Liver (tissue), 9 donors: ENCODE measurements around the gene ATXN8OS. TPM values are rescaled to one million over a fixed set of nuclear protein-coding genes. Genes with fewer than 3 reads are reported as not detected.
"Not testable (repeated sequence)": the region's sequence is repeated elsewhere in the genome, so short reads cannot be mapped to it uniquely, and the experiment has no call there.

Experiments used
- DNase-seq: peaks from one replicate; pipeline ENCODE4 v3.0.0-alpha.2; 2017; ENCODE audit warnings: low spot score
- H3K27ac ChIP-seq, 2 donors: one replicate each; pipeline ENCODE4 v1.7.0; 2013; ENCODE audit warnings: inconsistent platforms in 2 of 2, low read length in 2 of 2, control low read depth in 1 of 2, low read depth in 1 of 2, mild to moderate bottlenecking in 1 of 2
- H3K27me3 ChIP-seq, 4 donors: one replicate each; pipeline versions ENCODE4 v1.6.1 to v1.7.0; 2013; ENCODE audit warnings: low read length in 3 of 4, inconsistent platforms in 1 of 4, mild to moderate bottlenecking in 1 of 4, moderate library complexity in 1 of 4; ENCODE audit not compliant: control insufficient read depth in 4 of 4, insufficient read depth in 4 of 4
- H3K36me3 ChIP-seq, 4 donors: one replicate each; pipeline versions ENCODE4 v1.6.1 to v1.7.0; 2013; ENCODE audit warnings: low read length in 3 of 4, mild to moderate bottlenecking in 3 of 4, low read depth in 1 of 4, moderate library complexity in 1 of 4; ENCODE audit not compliant: control insufficient read depth in 4 of 4, insufficient read depth in 3 of 4
- H3K4me1 ChIP-seq, 4 donors: one replicate each; pipeline versions ENCODE4 v1.6.1 to v1.7.0; 2013; ENCODE audit warnings: low read length in 3 of 4, mild to moderate bottlenecking in 3 of 4, moderate library complexity in 1 of 4; ENCODE audit not compliant: control insufficient read depth in 4 of 4, insufficient read depth in 4 of 4
- H3K4me3 ChIP-seq, 3 donors: one replicate each; pipeline versions ENCODE4 v1.6.1 to v1.7.0; 2013; ENCODE audit warnings: low read length in 3 of 3, control low read depth in 1 of 3, low read depth in 1 of 3, mild to moderate bottlenecking in 1 of 3
- H3K9ac ChIP-seq, 2 donors: one replicate each; pipeline ENCODE4 v1.7.0; 2013; ENCODE audit warnings: low read length in 2 of 2, mild to moderate bottlenecking in 2 of 2, moderate library complexity in 2 of 2, control low read depth in 1 of 2, low read depth in 1 of 2
- H3K9me3 ChIP-seq, 4 donors: one replicate each; pipeline versions ENCODE4 v1.6.1 to v1.7.0; 2013; ENCODE audit warnings: low read length in 3 of 4; ENCODE audit not compliant: control insufficient read depth in 4 of 4
- EGR1 ChIP-seq, 2 donors: IDR thresholded peaks; 2 replicates each; pipeline ENCODE4 v1.6.1; 2016 to 2018; ENCODE audit warnings: antibody characterized with exemption in 2 of 2, low read depth in 2 of 2
- GABPA ChIP-seq, 2 donors: IDR thresholded peaks in 1 of 2; conservative IDR thresholded peaks in 1 of 2; 2 replicates each; pipeline ENCODE4 v1.6.1; 2016; ENCODE audit warnings: antibody characterized with exemption in 2 of 2, mild to moderate bottlenecking in 1 of 2, moderate library complexity in 1 of 2
- JUND ChIP-seq, 2 donors: IDR thresholded peaks; 2 replicates each; pipeline ENCODE4 v1.6.1; 2016; ENCODE audit warnings: antibody characterized with exemption in 2 of 2
- RAD21 ChIP-seq, 2 donors: IDR thresholded peaks; 2 replicates each; pipeline ENCODE4 v1.6.1; 2016; ENCODE audit warnings: antibody characterized with exemption in 2 of 2, mild to moderate bottlenecking in 2 of 2
- TAF1 ChIP-seq: conservative IDR thresholded peaks from 2 replicates; pipeline ENCODE4 v1.6.1; 2016; ENCODE audit warnings: antibody characterized with exemption, mild to moderate bottlenecking
- WGBS: extraction: QIAGEN DNeasy Blood & Tissue Kit; methylation state at CpG from one replicate; pipeline ENCODE4 v1.1.7; 2013; 5-methylcytosine and 5-hydroxymethylcytosine counted together
- polyA plus RNA-seq, 2 donors: library from polyadenylated mRNA; stranded (reverse) in 1 of 2; unstranded in 1 of 2; fragments of 200-250 nt in 1 of 2; fragments of >200 nt in 1 of 2; fragmentation: Nextera tagmentation in 1 of 2; extraction: Ambion mirVana in 1 of 2; gene quantifications; one replicate each; pipeline versions ENCODE4 v1.2.1 to v1.2.3, GENCODE V29; 2013 to 2015
- total RNA-seq, 2 donors: library from RNA; depleted of rRNA; stranded (reverse); fragments of >200 nt; gene quantifications; one replicate each; pipeline ENCODE4 v1.2.3, GENCODE V29; 2014
- TF ChIP-seq, protein P1 (sequence below): IDR thresholded peaks from 2 replicates; pipeline ENCODE4 v1.6.1; 2016; ENCODE audit warnings: antibody characterized with exemption
- TF ChIP-seq, protein P2 (sequence below): IDR thresholded peaks from 2 replicates; pipeline ENCODE4 v1.6.1; 2016; ENCODE audit warnings: antibody characterized with exemption, mild to moderate bottlenecking
- TF ChIP-seq, protein P3 (sequence below): IDR thresholded peaks from 2 replicates; pipeline ENCODE4 v1.6.1; 2016; ENCODE audit warnings: antibody characterized with exemption
- TF ChIP-seq, protein P4 (sequence below): IDR thresholded peaks from 2 replicates; pipeline ENCODE4 v1.6.1; 2016; ENCODE audit warnings: antibody characterized with exemption
- TF ChIP-seq, protein P5 (sequence below): fragments of 150-350 bp; IDR thresholded peaks from 2 replicates; pipeline ENCODE4 v1.5.1; 2017; ENCODE audit warnings: improper control_type of control experiment, low read depth, low read length; ENCODE audit not compliant: missing input control
- donor health status: healthy.
- donor health status: healthy.
- donor health status: healthy.
- donor health status: healthy.
- donor health status: healthy.

The ATXN8OS gene
- total and polyA plus RNA-seq, 4 donors: not detected

DNA sequence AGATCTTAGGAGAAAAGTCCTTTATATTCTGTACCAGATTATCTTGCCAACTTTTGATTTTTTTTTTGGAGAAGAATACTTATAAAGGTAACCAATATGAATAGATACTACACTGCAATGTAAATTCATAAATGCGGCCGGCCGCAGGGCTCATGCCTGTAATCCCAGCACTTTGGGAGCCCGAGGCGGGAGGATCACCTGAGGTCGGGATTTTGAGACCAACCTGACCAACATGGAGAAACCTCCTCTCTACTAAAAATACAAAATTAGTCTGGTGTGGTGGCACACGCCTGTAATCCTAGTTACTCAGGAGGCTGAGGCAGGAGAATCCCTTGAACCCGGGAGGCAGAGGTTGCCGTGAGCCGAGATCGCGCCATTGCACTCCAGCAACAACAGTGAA, 35.0 kb downstream of the ATXN8OS start:
- not testable (repeated sequence) for H3K27ac ChIP-seq, H3K4me1 ChIP-seq, H3K4me3 ChIP-seq, H3K27me3 ChIP-seq, H3K9ac ChIP-seq, H3K36me3 ChIP-seq, DNase-seq, H3K9me3 ChIP-seq
- WGBS: 84% methylated on average over 12 of the region's 12 CpGs

DNA sequence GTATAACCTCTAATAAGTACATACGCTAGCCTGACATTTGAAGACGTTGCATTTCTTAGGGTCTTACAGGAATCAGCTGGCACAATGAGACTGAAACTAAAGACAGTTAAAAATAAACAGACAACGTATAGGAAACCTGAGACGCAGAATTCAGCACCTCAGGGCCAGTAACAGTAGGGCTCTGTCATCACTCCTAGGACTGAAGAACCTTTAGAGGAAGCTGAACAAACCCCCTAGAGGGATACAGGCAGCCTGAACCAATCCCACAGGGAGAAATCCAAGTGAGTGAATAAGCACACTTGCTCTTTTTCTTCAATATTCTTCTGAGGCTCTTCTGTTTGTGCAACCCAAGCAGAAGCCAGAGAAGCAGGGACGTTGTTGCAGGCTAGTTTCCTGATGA, 54.5 kb downstream of the ATXN8OS start:
- no peaks in the 10 kb centered on the region for H3K36me3 ChIP-seq
- H3K4me1 ChIP-seq: no peaks in the 10 kb centered on the region
- no peak for DNase-seq
- no peaks in the 10 kb centered on the region for H3K27me3 ChIP-seq
- no peaks in the 10 kb centered on the region for H3K9me3 ChIP-seq
- H3K4me3 ChIP-seq: no peak overlapping the region
- no peak overlapping the region for H3K9ac ChIP-seq
- WGBS: 48% methylated on average over 5 of the region's 5 CpGs
- no peak for TF ChIP-seq EGR1 (IDR thresholded peaks at IDR 0.05; ENCODE audit: low read depth in 2 of 2)
- TF ChIP-seq JUND (IDR thresholded peaks at IDR 0.05): no peak
- TF ChIP-seq, protein P1, sequence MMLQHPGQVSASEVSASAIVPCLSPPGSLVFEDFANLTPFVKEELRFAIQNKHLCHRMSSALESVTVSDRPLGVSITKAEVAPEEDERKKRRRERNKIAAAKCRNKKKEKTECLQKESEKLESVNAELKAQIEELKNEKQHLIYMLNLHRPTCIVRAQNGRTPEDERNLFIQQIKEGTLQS: no peak
- TF ChIP-seq, protein P2, sequence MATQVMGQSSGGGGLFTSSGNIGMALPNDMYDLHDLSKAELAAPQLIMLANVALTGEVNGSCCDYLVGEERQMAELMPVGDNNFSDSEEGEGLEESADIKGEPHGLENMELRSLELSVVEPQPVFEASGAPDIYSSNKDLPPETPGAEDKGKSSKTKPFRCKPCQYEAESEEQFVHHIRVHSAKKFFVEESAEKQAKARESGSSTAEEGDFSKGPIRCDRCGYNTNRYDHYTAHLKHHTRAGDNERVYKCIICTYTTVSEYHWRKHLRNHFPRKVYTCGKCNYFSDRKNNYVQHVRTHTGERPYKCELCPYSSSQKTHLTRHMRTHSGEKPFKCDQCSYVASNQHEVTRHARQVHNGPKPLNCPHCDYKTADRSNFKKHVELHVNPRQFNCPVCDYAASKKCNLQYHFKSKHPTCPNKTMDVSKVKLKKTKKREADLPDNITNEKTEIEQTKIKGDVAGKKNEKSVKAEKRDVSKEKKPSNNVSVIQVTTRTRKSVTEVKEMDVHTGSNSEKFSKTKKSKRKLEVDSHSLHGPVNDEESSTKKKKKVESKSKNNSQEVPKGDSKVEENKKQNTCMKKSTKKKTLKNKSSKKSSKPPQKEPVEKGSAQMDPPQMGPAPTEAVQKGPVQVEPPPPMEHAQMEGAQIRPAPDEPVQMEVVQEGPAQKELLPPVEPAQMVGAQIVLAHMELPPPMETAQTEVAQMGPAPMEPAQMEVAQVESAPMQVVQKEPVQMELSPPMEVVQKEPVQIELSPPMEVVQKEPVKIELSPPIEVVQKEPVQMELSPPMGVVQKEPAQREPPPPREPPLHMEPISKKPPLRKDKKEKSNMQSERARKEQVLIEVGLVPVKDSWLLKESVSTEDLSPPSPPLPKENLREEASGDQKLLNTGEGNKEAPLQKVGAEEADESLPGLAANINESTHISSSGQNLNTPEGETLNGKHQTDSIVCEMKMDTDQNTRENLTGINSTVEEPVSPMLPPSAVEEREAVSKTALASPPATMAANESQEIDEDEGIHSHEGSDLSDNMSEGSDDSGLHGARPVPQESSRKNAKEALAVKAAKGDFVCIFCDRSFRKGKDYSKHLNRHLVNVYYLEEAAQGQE: no peak
- TF ChIP-seq, protein P3, sequence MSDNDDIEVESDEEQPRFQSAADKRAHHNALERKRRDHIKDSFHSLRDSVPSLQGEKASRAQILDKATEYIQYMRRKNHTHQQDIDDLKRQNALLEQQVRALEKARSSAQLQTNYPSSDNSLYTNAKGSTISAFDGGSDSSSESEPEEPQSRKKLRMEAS: no peak
- TF ChIP-seq, protein P4, sequence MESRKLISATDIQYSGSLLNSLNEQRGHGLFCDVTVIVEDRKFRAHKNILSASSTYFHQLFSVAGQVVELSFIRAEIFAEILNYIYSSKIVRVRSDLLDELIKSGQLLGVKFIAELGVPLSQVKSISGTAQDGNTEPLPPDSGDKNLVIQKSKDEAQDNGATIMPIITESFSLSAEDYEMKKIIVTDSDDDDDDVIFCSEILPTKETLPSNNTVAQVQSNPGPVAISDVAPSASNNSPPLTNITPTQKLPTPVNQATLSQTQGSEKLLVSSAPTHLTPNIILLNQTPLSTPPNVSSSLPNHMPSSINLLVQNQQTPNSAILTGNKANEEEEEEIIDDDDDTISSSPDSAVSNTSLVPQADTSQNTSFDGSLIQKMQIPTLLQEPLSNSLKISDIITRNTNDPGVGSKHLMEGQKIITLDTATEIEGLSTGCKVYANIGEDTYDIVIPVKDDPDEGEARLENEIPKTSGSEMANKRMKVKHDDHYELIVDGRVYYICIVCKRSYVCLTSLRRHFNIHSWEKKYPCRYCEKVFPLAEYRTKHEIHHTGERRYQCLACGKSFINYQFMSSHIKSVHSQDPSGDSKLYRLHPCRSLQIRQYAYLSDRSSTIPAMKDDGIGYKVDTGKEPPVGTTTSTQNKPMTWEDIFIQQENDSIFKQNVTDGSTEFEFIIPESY: no peak
- TF ChIP-seq, protein P5, sequence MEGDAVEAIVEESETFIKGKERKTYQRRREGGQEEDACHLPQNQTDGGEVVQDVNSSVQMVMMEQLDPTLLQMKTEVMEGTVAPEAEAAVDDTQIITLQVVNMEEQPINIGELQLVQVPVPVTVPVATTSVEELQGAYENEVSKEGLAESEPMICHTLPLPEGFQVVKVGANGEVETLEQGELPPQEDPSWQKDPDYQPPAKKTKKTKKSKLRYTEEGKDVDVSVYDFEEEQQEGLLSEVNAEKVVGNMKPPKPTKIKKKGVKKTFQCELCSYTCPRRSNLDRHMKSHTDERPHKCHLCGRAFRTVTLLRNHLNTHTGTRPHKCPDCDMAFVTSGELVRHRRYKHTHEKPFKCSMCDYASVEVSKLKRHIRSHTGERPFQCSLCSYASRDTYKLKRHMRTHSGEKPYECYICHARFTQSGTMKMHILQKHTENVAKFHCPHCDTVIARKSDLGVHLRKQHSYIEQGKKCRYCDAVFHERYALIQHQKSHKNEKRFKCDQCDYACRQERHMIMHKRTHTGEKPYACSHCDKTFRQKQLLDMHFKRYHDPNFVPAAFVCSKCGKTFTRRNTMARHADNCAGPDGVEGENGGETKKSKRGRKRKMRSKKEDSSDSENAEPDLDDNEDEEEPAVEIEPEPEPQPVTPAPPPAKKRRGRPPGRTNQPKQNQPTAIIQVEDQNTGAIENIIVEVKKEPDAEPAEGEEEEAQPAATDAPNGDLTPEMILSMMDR: no peak
- no peak for TF ChIP-seq GABPA (IDR thresholded peaks at IDR 0.05 in 1 of 2, conservative IDR thresholded peaks at IDR 0.05 in 1 of 2)
- TF ChIP-seq RAD21 (IDR thresholded peaks at IDR 0.05): no peak
- no peak for TF ChIP-seq TAF1
- H3K27ac ChIP-seq: no peak overlapping the region
